Natural killer cell (primary cell): ENCODE results near the gene LRRC71. TPM values are rescaled to one million over a fixed set of nuclear protein-coding genes. Genes with fewer than 3 reads are reported as not detected.

Source experiments
- ATAC-seq, 3 donors: fragments of 150-1000 bp in 2 of 3; fragments of 200-7000 bp in 1 of 3; cut with Tn5 transposase; 1 replicate in 1 of 3; 2 replicates in 2 of 3; pipeline ENCODE4 v1.10.0; 2021; ENCODE audit warnings: mild to moderate bottlenecking in 2 of 3, moderate library complexity in 2 of 3
- DNase-seq, 2 donors: peaks; one replicate each; pipeline versions ENCODE4 v3.0.0 to v3.0.0-alpha.2; 2013 to 2021; ENCODE audit warnings: mixed read lengths in 1 of 2
- H3K27ac ChIP-seq: one replicate; pipeline ENCODE4 v1.5.1; 2013; ENCODE audit warnings: mild to moderate bottlenecking, low read length
- H3K27me3 ChIP-seq: one replicate; pipeline ENCODE4 v1.6.1; 2013; ENCODE audit warnings: low read length; ENCODE audit not compliant: control insufficient read depth, insufficient read depth
- H3K36me3 ChIP-seq: one replicate; pipeline ENCODE4 v1.6.1; 2013; ENCODE audit warnings: low read length; ENCODE audit not compliant: control insufficient read depth, insufficient read depth
- H3K4me1 ChIP-seq: one replicate; pipeline ENCODE4 v1.6.1; 2013; ENCODE audit warnings: low read length; ENCODE audit not compliant: control insufficient read depth, insufficient read depth
- H3K4me3 ChIP-seq: one replicate; pipeline ENCODE4 v1.5.1; 2013; ENCODE audit warnings: low read length
- H3K9me3 ChIP-seq: one replicate; pipeline ENCODE4 v1.6.1; 2013; ENCODE audit warnings: low read length; ENCODE audit not compliant: control insufficient read depth, insufficient read depth
- H3K27ac Mint-ChIP-seq, 2 donors: one replicate each; pipeline ENCODE4 v1.8.0; 2022; ENCODE audit warnings: mild to moderate bottlenecking in 2 of 2, mixed read lengths in 2 of 2, moderate library complexity in 1 of 2
- H3K27me3 Mint-ChIP-seq, 2 donors: one replicate each; pipeline ENCODE4 v1.8.0; 2022; ENCODE audit warnings: low read depth in 2 of 2, mixed read lengths in 2 of 2
- H3K36me3 Mint-ChIP-seq: one replicate; pipeline ENCODE4 v1.8.0; 2022; ENCODE audit warnings: mixed read lengths
- H3K4me1 Mint-ChIP-seq, 2 donors: one replicate each; pipeline ENCODE4 v1.8.0; 2022; ENCODE audit warnings: mixed read lengths in 2 of 2
- H3K4me3 Mint-ChIP-seq: one replicate; pipeline ENCODE4 v1.8.0; 2022; ENCODE audit warnings: mild to moderate bottlenecking, moderate library complexity, mixed read lengths
- H3K9me3 Mint-ChIP-seq, 2 donors: one replicate each; pipeline ENCODE4 v1.8.0; 2022; ENCODE audit warnings: mixed read lengths in 2 of 2
- WGBS: methylation state at CpG from one replicate; pipeline ENCODE4 v1.1.7; 2013; ENCODE audit warnings: missing lambda C conversion rate; ENCODE audit not compliant: insufficient coverage; 5-methylcytosine and 5-hydroxymethylcytosine counted together
- intact Hi-C: fragments of 100-400 bp; cut with micrococcal nuclease; formaldehyde crosslinking; loops from one replicate; pipeline ENCODE4 v1.14.2; 2022
- total RNA-seq, 4 donors: library from RNA; stranded (reverse); fragments of 120-200 nt in 1 of 4; gene quantifications; one replicate each; pipeline versions ENCODE4 v1.2.3 to v1.2.4, GENCODE V29; 2013 to 2022
- TF ChIP-seq, protein P1 (sequence below): fragments of 200-600 bp; IDR thresholded peaks from one replicate; pipeline ENCODE4 v1.8.0; 2022; ENCODE audit warnings: antibody characterized with exemption

Gene LRRC71
- total RNA-seq, 3 donors from 2014 or later (not counting 1 experiment from before 2014, with no cell fraction given): not detected

DNA sequence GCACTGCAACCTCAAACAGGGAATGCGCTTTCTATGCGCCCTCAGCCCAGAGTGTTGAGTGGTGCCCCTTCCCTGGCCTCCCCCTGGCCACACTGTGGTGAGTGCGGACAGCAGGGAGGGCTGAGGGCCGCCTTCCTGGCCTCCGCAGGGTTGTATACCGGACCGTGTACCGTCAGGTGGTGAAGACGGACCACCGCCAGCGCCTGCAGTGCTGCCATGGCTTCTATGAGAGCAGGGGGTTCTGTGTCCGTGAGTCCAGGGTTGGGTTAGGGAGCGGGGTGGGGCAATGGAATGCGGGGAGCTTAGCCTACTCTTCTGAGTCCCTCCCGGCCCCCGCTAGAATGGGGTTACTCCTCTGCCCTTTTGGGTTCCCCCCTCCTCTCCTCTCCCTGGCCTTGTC is 15.3 kb upstream of the LRRC71 start:
- Mint-ChIP-seq H3K27me3 (peaks cover 0 to 4% of the 10 kb centered on the region in 2 donors), H3K27ac (no peak overlapping the region), H3K4me1 (no peaks in the 10 kb centered on the region), H3K9me3 (no peaks in the 10 kb centered on the region), H3K4me3 (no peak overlapping the region), H3K36me3 (no peaks in the 10 kb centered on the region)
- intact Hi-C loops: no loop called here
- H3K36me3 ChIP-seq: no peaks in the 10 kb centered on the region
- no peak overlapping the region for H3K27ac ChIP-seq
- peaks cover 3% of the 10 kb centered on the region for H3K4me1 ChIP-seq
- TF ChIP-seq, protein P1, sequence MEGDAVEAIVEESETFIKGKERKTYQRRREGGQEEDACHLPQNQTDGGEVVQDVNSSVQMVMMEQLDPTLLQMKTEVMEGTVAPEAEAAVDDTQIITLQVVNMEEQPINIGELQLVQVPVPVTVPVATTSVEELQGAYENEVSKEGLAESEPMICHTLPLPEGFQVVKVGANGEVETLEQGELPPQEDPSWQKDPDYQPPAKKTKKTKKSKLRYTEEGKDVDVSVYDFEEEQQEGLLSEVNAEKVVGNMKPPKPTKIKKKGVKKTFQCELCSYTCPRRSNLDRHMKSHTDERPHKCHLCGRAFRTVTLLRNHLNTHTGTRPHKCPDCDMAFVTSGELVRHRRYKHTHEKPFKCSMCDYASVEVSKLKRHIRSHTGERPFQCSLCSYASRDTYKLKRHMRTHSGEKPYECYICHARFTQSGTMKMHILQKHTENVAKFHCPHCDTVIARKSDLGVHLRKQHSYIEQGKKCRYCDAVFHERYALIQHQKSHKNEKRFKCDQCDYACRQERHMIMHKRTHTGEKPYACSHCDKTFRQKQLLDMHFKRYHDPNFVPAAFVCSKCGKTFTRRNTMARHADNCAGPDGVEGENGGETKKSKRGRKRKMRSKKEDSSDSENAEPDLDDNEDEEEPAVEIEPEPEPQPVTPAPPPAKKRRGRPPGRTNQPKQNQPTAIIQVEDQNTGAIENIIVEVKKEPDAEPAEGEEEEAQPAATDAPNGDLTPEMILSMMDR: no peak
- no peak overlapping the region for H3K4me3 ChIP-seq
- H3K27me3 ChIP-seq: no peaks in the 10 kb centered on the region
- no peaks in the 10 kb centered on the region for H3K9me3 ChIP-seq
- DNase-seq: no peak
- no peak for ATAC-seq
- 84% methylated on average over 16 of the region's 16 CpGs for WGBS

DNA sequence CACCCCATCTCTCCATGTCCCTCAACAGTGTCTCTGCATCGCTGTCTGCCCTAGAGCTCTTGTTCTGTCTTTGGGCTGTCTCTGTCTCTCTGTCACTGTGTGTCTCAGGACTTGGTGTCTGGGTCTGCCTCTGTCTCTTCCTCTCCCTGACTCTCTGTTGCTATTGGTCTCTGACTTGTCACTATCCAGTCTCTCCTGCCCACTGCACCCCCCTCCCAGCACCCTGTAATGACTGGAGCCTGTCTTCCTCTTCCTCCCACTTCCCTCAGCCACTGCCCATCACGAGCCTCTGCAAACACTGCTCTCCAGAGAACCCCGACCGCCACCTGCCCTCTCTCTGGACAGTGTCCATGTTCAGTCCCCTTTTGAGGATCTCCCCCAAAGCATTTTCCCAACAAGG is 14.8 kb upstream of the LRRC71 start:
- no peaks in the 10 kb centered on the region for H3K9me3 Mint-ChIP-seq
- ATAC-seq (no peak), DNase-seq (no peak)
- H3K27ac ChIP-seq: no peak overlapping the region
- H3K4me1 Mint-ChIP-seq: peaks cover 0 to 3% of the 10 kb centered on the region in 2 donors
- intact Hi-C loops: no loop called here
- H3K27me3 Mint-ChIP-seq: peaks cover 0 to 4% of the 10 kb centered on the region in 2 donors
- H3K9me3 ChIP-seq: no peaks in the 10 kb centered on the region
- no peaks in the 10 kb centered on the region for H3K27me3 ChIP-seq
- no peaks in the 10 kb centered on the region for H3K36me3 ChIP-seq
- no peak overlapping the region for H3K4me3 Mint-ChIP-seq
- H3K36me3 Mint-ChIP-seq: no peaks in the 10 kb centered on the region
- 51% methylated on average over 4 of the region's 4 CpGs for WGBS
- TF ChIP-seq, protein P1: no peak
- H3K27ac Mint-ChIP-seq: no peak overlapping the region
- H3K4me1 ChIP-seq: peaks cover 3% of the 10 kb centered on the region
- no peak overlapping the region for H3K4me3 ChIP-seq

DNA sequence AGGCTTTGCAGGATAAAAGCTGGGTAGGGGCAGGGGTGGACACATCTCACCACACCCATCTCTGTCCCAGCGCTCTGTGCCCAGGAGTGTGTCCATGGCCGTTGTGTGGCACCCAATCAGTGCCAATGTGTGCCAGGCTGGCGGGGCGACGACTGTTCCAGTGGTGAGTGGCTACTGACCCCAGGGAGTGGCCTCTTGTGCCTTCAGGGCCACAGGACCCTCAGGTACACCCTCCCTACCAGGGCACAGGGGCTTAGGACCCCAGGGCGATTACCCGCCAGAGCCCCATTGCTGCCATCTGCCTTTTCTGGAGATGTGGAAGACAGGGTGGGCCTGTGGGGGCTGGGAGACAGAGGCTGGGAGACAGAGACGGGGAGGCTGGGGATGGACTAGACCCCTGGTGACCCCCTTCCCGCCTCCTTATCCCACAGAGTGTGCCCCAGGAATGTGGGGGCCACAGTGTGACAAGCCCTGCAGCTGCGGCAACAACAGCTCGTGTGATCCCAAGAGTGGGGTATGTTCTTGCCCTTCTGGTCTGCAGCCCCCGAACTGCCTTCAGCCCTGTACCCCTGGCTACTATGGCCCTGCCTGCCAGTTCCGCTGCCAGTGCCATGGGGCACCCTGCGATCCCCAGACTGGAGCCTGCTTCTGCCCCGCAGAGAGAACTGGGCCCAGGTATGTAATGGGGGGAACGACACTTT is 14.1 kb upstream of the LRRC71 start:
- no peak overlapping the region for H3K4me3 Mint-ChIP-seq
- WGBS: 92% methylated on average over 14 of the region's 16 CpGs

More for the DNA sequence above, 14.1 kb upstream of the LRRC71 start:
- DNase-seq: no peak
- ATAC-seq: no peak
- Histone ChIP-seq H3K27me3 (no peaks in the 10 kb centered on the region), H3K4me1 (peaks cover 3% of the 10 kb centered on the region), H3K27ac (no peak overlapping the region), H3K4me3 (no peak overlapping the region), H3K36me3 (no peaks in the 10 kb centered on the region), H3K9me3 (no peaks in the 10 kb centered on the region)
- intact Hi-C loops: no loop called here
- H3K9me3 Mint-ChIP-seq: no peaks in the 10 kb centered on the region
- peaks cover 0 to 3% of the 10 kb centered on the region in 2 donors for H3K4me1 Mint-ChIP-seq
- TF ChIP-seq, protein P1: no peak
- no peaks in the 10 kb centered on the region for H3K36me3 Mint-ChIP-seq
- no peak overlapping the region for H3K27ac Mint-ChIP-seq
- H3K27me3 Mint-ChIP-seq: peaks cover 0 to 7% of the 10 kb centered on the region in 2 donors
